Measurements from ENCODE around the gene THSD7B.
"Not testable (repeated sequence)": the region's sequence is repeated elsewhere in the genome, so short reads cannot be mapped to it uniquely, and the experiment has no call there.

THSD7B gene

GRCh38 chr2:137048455-137048854, 283.1 kb downstream of the THSD7B start:
- DNase-seq, result no peak

GRCh38 chr2:137049518-137049917, 284.2 kb downstream of the THSD7B start:
- DNase-seq, result no peak

GRCh38 chr2:137050949-137051348, 285.6 kb downstream of the THSD7B start:
- no peak for DNase-seq

- DNase-seq, result no peak
Observed at GRCh38 chr2:137051778-137052398, 286.5 kb downstream of the THSD7B start.

GRCh38 chr2:137056704-137057103, 291.4 kb downstream of the THSD7B start:
- no peak for DNase-seq

GRCh38 chr2:137076111-137076765, 310.9 kb downstream of the THSD7B start:
- not testable (repeated sequence) for DNase-seq

- DNase-seq, result no peak
Observed at GRCh38 chr2:137091704-137092103, 326.4 kb downstream of the THSD7B start.

- no peak for DNase-seq
Observed at GRCh38 chr2:137093116-137093515, 327.8 kb downstream of the THSD7B start.

GRCh38 chr2:137096187-137096586, 330.8 kb downstream of the THSD7B start:
- no peak for DNase-seq

GRCh38 chr2:137096693-137097092, 331.3 kb downstream of the THSD7B start:
- DNase-seq, result no peak

GRCh38 chr2:137101814-137102213, 336.5 kb downstream of the THSD7B start:
- DNase-seq, result not testable (repeated sequence)

- no peak for DNase-seq
Observed at GRCh38 chr2:137107904-137108303, 342.6 kb downstream of the THSD7B start.

GRCh38 chr2:137111896-137112295, 346.6 kb downstream of the THSD7B start:
- no peak for DNase-seq

- no peak for DNase-seq
Observed at GRCh38 chr2:137115081-137115794, 349.9 kb downstream of the THSD7B start.

GRCh38 chr2:137115795-137116089, 350.4 kb downstream of the THSD7B start:
- no peak for DNase-seq

GRCh38 chr2:137117385-137117784, 352.0 kb downstream of the THSD7B start:
- DNase-seq, result no peak

- DNase-seq, result no peak
Observed at GRCh38 chr2:137118140-137118539, 352.8 kb downstream of the THSD7B start.

GRCh38 chr2:137123226-137123625, 357.9 kb downstream of the THSD7B start:
- DNase-seq, result no peak

- no peak for DNase-seq
Observed at GRCh38 chr2:137133225-137133624, 367.9 kb downstream of the THSD7B start.

GRCh38 chr2:137138263-137138662, 372.9 kb downstream of the THSD7B start:
- DNase-seq, result no peak

GRCh38 chr2:137151731-137152130, 386.4 kb downstream of the THSD7B start:
- no peak for DNase-seq

GRCh38 chr2:137154946-137155345, 389.6 kb downstream of the THSD7B start:
- no peak for DNase-seq

GRCh38 chr2:137155356-137156104, 390.2 kb downstream of the THSD7B start:
- DNase-seq, result no peak

All from activated T-cell treated with anti-CD3 and anti-CD28 coated beads, Interleukin-2, amount 50 U/mL, for 48 hours (primary cell).